Stimulated activated CD4-positive, alpha-beta T cell treated with anti-CD3 and anti-CD28 coated beads, Interleukin-12 subunit alpha, Interleukin-12 subunit beta, amount 100 ng/mL, for 24 hours (primary cell): ENCODE results near the gene FHL2.
"Not testable (repeated sequence)": the region's sequence is repeated elsewhere in the genome, so short reads cannot be mapped to it uniquely, and the experiment has no call there.

Experiments
- DNase-seq, 2 experiments: peaks; one replicate each; pipeline ENCODE4 v3.0.0-alpha.2; 2020; ENCODE audit warnings: low read depth in 2 of 2

FHL2 gene

GRCh38 chr2:105339414-105339813 is 59.4 kb downstream of the FHL2 start:
- no peak for DNase-seq

GRCh38 chr2:105338020-105338385 is 60.8 kb downstream of the FHL2 start:
- DNase-seq = no peak

GRCh38 chr2:105337122-105338019 is 61.5 kb downstream of the FHL2 start, which contains the start of gene C2orf49:
Gene C2orf49 (plus strand): TSS chr2:105337540. CDS start chr2:105337588, 48 bp downstream.
- peak; percentile 86 to 87 for DNase-seq

GRCh38 chr2:105336786-105337121 is 62.1 kb downstream of the FHL2 start:
- DNase-seq = no peak

GRCh38 chr2:105335469-105335868 is 63.4 kb downstream of the FHL2 start:
- no peak for DNase-seq

GRCh38 chr2:105334211-105334610 is 64.6 kb downstream of the FHL2 start:
- no peak for DNase-seq

- peak in 1 of 2 experiments; percentile 3 for DNase-seq
These were observed 68.0 kb downstream of the FHL2 start for GRCh38 chr2:105330681-105331375.

- peak; percentile 22 to 23 for DNase-seq
These were observed 69.0 kb downstream of the FHL2 start, which contains the start of gene TGFBRAP1 for GRCh38 chr2:105329561-105330495. Gene TGFBRAP1 (minus strand): TSS chr2:105329735. CDS start chr2:105308301, 21,434 bp downstream.

GRCh38 chr2:105329197-105329554 is 69.7 kb downstream of the FHL2 start:
- DNase-seq = peak in 1 of 2 experiments; percentile 6

- DNase-seq = peak in 1 of 2 experiments; percentile 16
These were observed 70.3 kb downstream of the FHL2 start for GRCh38 chr2:105328281-105329196.

GRCh38 chr2:105327690-105328089 is 71.2 kb downstream of the FHL2 start:
- no peak for DNase-seq

- not testable (repeated sequence) for DNase-seq
These were observed 71.6 kb downstream of the FHL2 start for GRCh38 chr2:105327271-105327670.

GRCh38 chr2:105325389-105325963 is 73.4 kb downstream of the FHL2 start:
- DNase-seq = no peak

GRCh38 chr2:105324732-105325131 is 74.1 kb downstream of the FHL2 start:
- DNase-seq = no peak

GRCh38 chr2:105324101-105324500 is 74.8 kb downstream of the FHL2 start:
- DNase-seq = no peak

GRCh38 chr2:105323111-105323510 is 75.7 kb downstream of the FHL2 start:
- DNase-seq = no peak

GRCh38 chr2:105321875-105322646 is 76.8 kb downstream of the FHL2 start:
- no peak for DNase-seq

GRCh38 chr2:105320651-105321215 is 78.1 kb downstream of the FHL2 start:
- no peak for DNase-seq

GRCh38 chr2:105317937-105318336 is 80.9 kb downstream of the FHL2 start:
- no peak for DNase-seq
